GM21723 (cell line): Measurements from ENCODE around the gene MOSPD3.
"Not testable (repeated sequence)": the region's sequence is repeated elsewhere in the genome, so short reads cannot be mapped to it uniquely, and the experiment has no call there.

Experiments
- ATAC-seq: cut with Tn5 transposase; IDR thresholded peaks from one replicate; pipeline ENCODE4 v1.9.1; 2021; ENCODE audit warnings: mild to moderate bottlenecking, moderate library complexity; ENCODE audit not compliant: unreplicated experiment

The MOSPD3 gene

GRCh38 chr7:100662194-100662776 lies 49.9 kb downstream of the MOSPD3 start:
- not testable (repeated sequence) for ATAC-seq
